Measurements from ENCODE around the gene TAGAP. TPM values are rescaled to one million over a fixed set of nuclear protein-coding genes. Genes with fewer than 3 reads are reported as not detected.

Gene TAGAP
- total and polyA plus RNA-seq, 2 of the 8 experiments (the other 6 are each of a cell fraction or from before 2014, with no cell fraction given): not detected

DNA sequence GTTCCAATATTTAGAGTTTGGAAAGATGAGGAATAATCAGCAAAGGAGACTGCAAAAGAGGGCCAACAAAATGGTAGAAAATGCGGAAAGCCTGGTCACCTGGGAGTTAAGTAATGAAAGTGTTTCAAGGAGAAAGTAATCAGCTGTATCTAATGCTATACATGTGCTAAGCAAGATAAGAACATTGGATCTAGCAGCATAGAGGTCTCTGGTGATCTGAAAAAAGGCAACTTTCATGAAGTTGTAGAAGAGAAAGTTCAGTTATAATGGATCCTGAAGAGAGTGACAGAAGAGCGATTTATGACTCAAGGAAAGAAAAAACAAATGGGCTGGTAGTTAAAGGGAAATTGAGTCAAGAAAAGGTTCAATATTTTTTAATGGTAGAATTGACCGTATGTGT lies 40.2 kb downstream of the TAGAP start (continued):
- TF ChIP-seq RAD21 (IDR thresholded peaks at IDR 0.05 in 1 of 2, conservative IDR thresholded peaks at IDR 0.05 in 1 of 2; ENCODE audit: low read depth in 2 of 2, low read length in 2 of 2): no peak
- TF ChIP-seq HDAC2 (IDR thresholded peaks at IDR 0.05; ENCODE audit: borderline replicate concordance in 1 of 2, low read depth in 2 of 2, low read length in 2 of 2): no peak
